GM21390 (cell line): ENCODE data around the gene ITPRID1.

ENCODE experiments used
- ATAC-seq: cut with Tn5 transposase; IDR thresholded peaks from one replicate; pipeline ENCODE4 v1.9.1; 2021; ENCODE audit not compliant: unreplicated experiment

The ITPRID1 gene

GRCh38 chr7:31633467-31633866 lies 119.6 kb downstream of the ITPRID1 start:
- ATAC-seq = no peak

- no peak for ATAC-seq
Observed at GRCh38 chr7:31633894-31634494, 120.1 kb downstream of the ITPRID1 start.

GRCh38 chr7:31640381-31640780 lies 126.5 kb downstream of the ITPRID1 start:
- no peak for ATAC-seq

GRCh38 chr7:31642681-31643115 lies 128.8 kb downstream of the ITPRID1 start:
- ATAC-seq = no peak

GRCh38 chr7:31646942-31647341 lies 133.1 kb downstream of the ITPRID1 start:
- ATAC-seq = no peak

GRCh38 chr7:31647511-31647910 lies 133.6 kb downstream of the ITPRID1 start:
- ATAC-seq = no peak

- no peak for ATAC-seq
Observed at GRCh38 chr7:31648288-31648687, 134.4 kb downstream of the ITPRID1 start.

GRCh38 chr7:31648880-31649279 lies 135.0 kb downstream of the ITPRID1 start:
- ATAC-seq = no peak

GRCh38 chr7:31651234-31652062 lies 137.6 kb downstream of the ITPRID1 start:
- ATAC-seq = no peak

GRCh38 chr7:31652063-31652326 lies 138.1 kb downstream of the ITPRID1 start:
- no peak for ATAC-seq

- ATAC-seq = no peak
Observed at GRCh38 chr7:31663072-31663471, 149.2 kb downstream of the ITPRID1 start.

- ATAC-seq = no peak
Observed at GRCh38 chr7:31664890-31665289, 151.0 kb downstream of the ITPRID1 start.

- no peak for ATAC-seq
Observed at GRCh38 chr7:31665546-31665945, 151.7 kb downstream of the ITPRID1 start.

GRCh38 chr7:31669461-31669860 lies 155.6 kb downstream of the ITPRID1 start:
- ATAC-seq = no peak

- ATAC-seq = no peak
Observed at GRCh38 chr7:31679574-31680305, 165.8 kb downstream of the ITPRID1 start.

GRCh38 chr7:31683445-31684225 lies 169.7 kb downstream of the ITPRID1 start:
- ATAC-seq = no peak

- ATAC-seq = no peak
Observed at GRCh38 chr7:31687024-31687748, 173.3 kb downstream of the ITPRID1 start, which contains the start of gene PPP1R17. Gene PPP1R17 (plus strand): TSS chr7:31687215. CDS start chr7:31692442, 5,227 bp downstream.

- ATAC-seq = no peak
Observed at GRCh38 chr7:31688372-31688771, 174.5 kb downstream of the ITPRID1 start.

- ATAC-seq = no peak
Observed at GRCh38 chr7:31688996-31689395, 175.1 kb downstream of the ITPRID1 start.

GRCh38 chr7:31690935-31691334 lies 177.0 kb downstream of the ITPRID1 start:
- no peak for ATAC-seq

GRCh38 chr7:31692451-31692850 lies 178.6 kb downstream of the ITPRID1 start:
- ATAC-seq = no peak
